ENCODE results near the gene PTPRA. TPM values are rescaled to one million over a fixed set of nuclear protein-coding genes. Genes with fewer than 3 reads are reported as not detected.

The PTPRA gene
- total RNA-seq, 1 donor from 2014 or later: 92.0 TPM

DNA sequence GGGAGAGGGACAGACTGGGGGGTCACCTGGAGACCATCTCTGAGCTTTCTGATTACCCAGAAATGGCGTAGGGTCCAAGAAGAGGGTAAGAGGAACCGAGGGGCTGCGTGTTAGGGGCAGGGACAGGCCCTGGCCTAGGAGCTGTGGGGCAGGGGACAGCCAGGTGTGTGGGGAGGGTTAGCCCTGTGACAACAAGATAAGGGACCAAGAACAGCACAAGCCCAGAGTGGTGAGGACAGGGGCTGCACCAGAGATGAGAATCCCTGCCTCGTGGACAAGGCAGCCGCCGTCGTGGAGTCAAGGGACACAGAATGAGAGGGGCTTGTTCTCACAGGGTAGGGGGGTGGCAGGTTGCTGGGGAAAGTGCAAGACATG is 211.7 kb downstream of the PTPRA start:
- H3K27ac Mint-ChIP-seq: no peak overlapping the region
- H3K27me3 Mint-ChIP-seq (ENCODE audit: low read depth): peaks cover 53% of the 10 kb centered on the region

DNA sequence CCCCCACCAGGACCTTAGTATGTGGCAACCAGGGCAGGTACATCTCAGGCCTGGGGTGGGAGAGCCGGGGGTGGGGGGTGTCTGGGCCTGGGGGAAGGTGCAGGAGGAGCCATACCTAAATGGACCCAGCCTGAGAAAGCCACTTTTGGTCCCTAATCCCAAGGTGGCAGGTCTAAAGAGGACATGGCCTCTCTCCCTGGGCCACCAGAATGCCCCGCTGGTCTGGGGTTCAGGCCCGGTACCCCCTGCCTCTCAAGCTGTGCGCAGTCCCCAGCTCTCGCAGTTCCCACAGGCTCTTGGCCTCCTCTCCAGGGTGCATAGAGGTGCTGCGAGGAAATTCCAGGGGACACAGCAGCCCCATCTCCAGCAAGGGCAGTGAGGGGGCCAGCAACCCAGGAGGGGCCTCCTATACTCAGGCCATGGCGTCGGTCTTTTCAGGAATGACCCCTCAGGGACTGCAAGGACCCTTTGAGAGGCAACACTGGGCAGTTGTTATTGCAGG is 212.3 kb downstream of the PTPRA start:
- H3K36me3 Mint-ChIP-seq (ENCODE audit: low read depth): no peaks in the 10 kb centered on the region
- no peak for DNase-seq (ENCODE audit: low spot score)
- H3K9me3 Mint-ChIP-seq: no peaks in the 10 kb centered on the region
- no peak overlapping the region for H3K27ac Mint-ChIP-seq
- peaks cover 9% of the 10 kb centered on the region for H3K4me1 Mint-ChIP-seq (ENCODE audit: low read depth)
- peaks cover 51% of the 10 kb centered on the region for H3K27me3 Mint-ChIP-seq (ENCODE audit: low read depth)
- intact Hi-C loops (cut with micrococcal nuclease): no loop called here
- no peak overlapping the region for H3K4me3 Mint-ChIP-seq (ENCODE audit: low read depth)

More for the DNA sequence above, 211.7 kb downstream of the PTPRA start:
- no peaks in the 10 kb centered on the region for H3K9me3 Mint-ChIP-seq
- intact Hi-C loops (cut with micrococcal nuclease): no loop called here
- H3K4me3 Mint-ChIP-seq (ENCODE audit: low read depth): no peak overlapping the region
- no peaks in the 10 kb centered on the region for H3K36me3 Mint-ChIP-seq (ENCODE audit: low read depth)
- DNase-seq (ENCODE audit: low spot score): no peak
- peaks cover 4% of the 10 kb centered on the region for H3K4me1 Mint-ChIP-seq (ENCODE audit: low read depth)

GRCh38 chr20:3088031-3088430 is 214.8 kb downstream of the PTPRA start:
- peaks cover 41% of the 10 kb centered on the region for H3K27me3 Mint-ChIP-seq (ENCODE audit: low read depth)
- H3K4me1 Mint-ChIP-seq (ENCODE audit: low read depth): peaks cover 13% of the 10 kb centered on the region
- no peak for DNase-seq (ENCODE audit: low spot score)
- H3K4me3 Mint-ChIP-seq (ENCODE audit: low read depth): no peak overlapping the region
- H3K27ac Mint-ChIP-seq: no peak overlapping the region
- no peaks in the 10 kb centered on the region for H3K9me3 Mint-ChIP-seq
- no peaks in the 10 kb centered on the region for H3K36me3 Mint-ChIP-seq (ENCODE audit: low read depth)
- intact Hi-C loops (cut with micrococcal nuclease): no loop called here

Other genes with a start within 250 kb of the PTPRA start
- gene NOP56, start 220.8 kb upstream of the PTPRA start, total RNA-seq: 693 and 705 TPM in 2 replicates
- gene IDH3B, start 209.3 kb upstream of the PTPRA start, total RNA-seq: 111 and 112 TPM in 2 replicates
- gene EBF4, start 180.7 kb upstream of the PTPRA start, total RNA-seq: 6.0 and 10.5 TPM in 2 replicates
- gene CPXM1, start 72.9 kb upstream of the PTPRA start, total RNA-seq: 1.3 and 1.5 TPM in 2 replicates
- gene C20orf141, start 58.5 kb upstream of the PTPRA start, total RNA-seq: not detected in 2 replicates
- not detected in 2 replicates for gene TMEM239, start 57.1 kb upstream of the PTPRA start, total RNA-seq
- gene PCED1A, start 32.8 kb upstream of the PTPRA start, total RNA-seq: 29.2 and 35.2 TPM in 2 replicates
- 47.4 and 50.1 TPM in 2 replicates for gene VPS16, start 32.7 kb upstream of the PTPRA start, total RNA-seq
- 3.4 and 3.7 TPM in 2 replicates for gene GNRH2, start 170.1 kb downstream of the PTPRA start, total RNA-seq
- gene MRPS26, start 172.6 kb downstream of the PTPRA start, total RNA-seq: 143 and 148 TPM in 2 replicates
- gene OXT, start 198.1 kb downstream of the PTPRA start, total RNA-seq: 0.55 TPM in 1 of 2 replicates, not detected in the other
- gene AVP, start 211.2 kb downstream of the PTPRA start, total RNA-seq: not detected in 2 replicates